LNCAP (cell line): Measurements from ENCODE around the gene CGNL1.

ENCODE experiments used
- CTCF ChIP-seq: fragments of 450-650 bp; IDR thresholded peaks from 2 replicates; pipeline ENCODE4 v1.5.1; 2017; ENCODE audit warnings: mild to moderate bottlenecking

The CGNL1 gene

DNA sequence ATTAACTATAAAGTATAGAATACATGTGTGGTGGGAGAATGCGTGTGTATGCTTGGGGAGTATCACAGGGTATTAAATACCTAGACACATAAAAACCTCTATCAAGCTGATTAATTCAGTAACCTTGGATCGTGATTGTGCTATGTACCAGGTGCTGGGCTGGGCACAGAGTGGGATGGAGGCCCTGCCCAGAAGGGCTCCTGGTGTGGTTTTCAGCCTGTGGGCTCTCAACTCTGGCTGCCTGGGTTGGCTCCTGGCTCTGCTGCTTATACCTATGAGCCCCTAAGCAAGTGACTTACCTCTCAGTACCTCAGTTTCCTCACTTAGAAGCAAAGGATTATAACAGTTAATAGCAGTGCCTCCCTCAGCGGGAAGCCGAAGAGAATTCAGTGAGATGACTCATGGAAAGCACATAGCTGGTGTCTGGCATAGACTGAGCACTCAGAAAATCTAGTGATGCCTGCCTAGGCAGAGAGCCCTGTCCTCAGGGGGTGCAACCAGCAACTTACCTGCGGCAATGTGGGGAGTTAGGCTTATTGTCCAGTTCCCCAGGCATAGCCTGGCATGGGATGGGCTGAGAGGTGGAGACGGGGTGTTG is 124.8 kb downstream of the CGNL1 start:
- TF ChIP-seq CTCF: no peak

- TF ChIP-seq CTCF: no peak
These were observed 125.8 kb downstream of the CGNL1 start for GRCh38 chr15:57502116-57502515.

GRCh38 chr15:57503051-57503702 is 126.9 kb downstream of the CGNL1 start:
- TF ChIP-seq CTCF: no peak

DNA sequence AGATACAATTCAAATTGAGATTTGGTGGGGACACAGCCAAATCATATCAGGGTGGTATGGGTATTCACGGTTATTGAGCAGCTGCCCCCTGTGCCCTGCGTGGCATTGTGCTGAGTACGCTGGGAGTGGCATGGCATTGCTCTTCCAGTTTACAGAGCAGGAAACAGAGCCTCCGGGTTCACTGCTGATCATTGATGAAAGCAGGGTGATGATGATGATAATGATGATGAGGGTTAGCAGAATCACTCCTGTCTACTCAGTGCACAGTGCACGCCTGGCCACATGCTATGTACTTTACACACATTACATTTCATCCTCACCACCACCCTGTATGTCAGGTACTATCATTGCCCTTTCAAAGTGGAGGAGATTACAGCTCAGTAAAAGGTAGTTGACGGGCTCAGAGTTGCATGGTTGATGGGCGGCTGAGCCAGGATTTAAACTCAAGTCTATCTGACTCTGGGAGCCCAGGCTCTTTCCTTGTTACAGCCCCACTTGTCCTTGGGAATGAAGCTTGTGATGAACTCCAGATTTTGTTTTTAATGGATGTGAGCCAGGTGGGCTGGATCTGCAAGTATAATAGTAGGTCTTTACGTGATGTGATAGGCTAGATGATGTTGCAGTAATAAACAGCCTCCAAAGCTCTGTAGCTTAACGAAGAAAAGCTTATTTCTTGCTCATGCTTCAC is 127.8 kb downstream of the CGNL1 start:
- no peak for TF ChIP-seq CTCF

DNA sequence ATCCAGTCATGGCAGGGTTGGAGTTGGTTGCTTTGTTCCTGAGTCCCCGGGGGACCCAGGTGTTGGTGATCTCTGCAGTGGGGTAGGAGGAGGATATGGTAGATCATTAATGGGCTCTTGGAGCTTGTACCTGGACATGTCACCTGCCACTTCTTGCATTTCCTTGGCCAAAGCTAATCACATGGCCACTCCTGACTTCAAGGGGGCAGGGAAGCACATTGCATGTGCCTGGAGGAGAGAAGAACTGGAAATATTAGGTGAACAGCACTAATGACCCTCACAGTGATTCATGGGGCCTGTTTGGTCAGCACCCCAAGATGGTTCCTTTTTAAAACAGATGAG is 128.3 kb downstream of the CGNL1 start:
- no peak for TF ChIP-seq CTCF

GRCh38 chr15:57505056-57505715 is 128.9 kb downstream of the CGNL1 start:
- TF ChIP-seq CTCF: no peak

GRCh38 chr15:57505949-57506391 is 129.7 kb downstream of the CGNL1 start:
- no peak for TF ChIP-seq CTCF
